Body of pancreas (tissue), 4 donors: ENCODE measurements around the gene JMY. TPM values are rescaled to one million over a fixed set of nuclear protein-coding genes. Genes with fewer than 3 reads are reported as not detected.

Source experiments
- ATAC-seq: fragments of 150-250 bp; one replicate; pipeline ENCODE4 v1.9.1; 2016
- DNase-seq, 4 donors: peaks; one replicate each; pipeline ENCODE4 v3.0.0-alpha.2; 2019
- H3K27ac ChIP-seq, 4 donors: fragments of 200-600 bp; sonication (generic); 1 replicate in 3 of 4; 2 replicates in 1 of 4; pipeline versions ENCODE4 v1.5.1 to v1.6.1; 2016 to 2019; ENCODE audit warnings: mild to moderate bottlenecking in 1 of 4, mixed read lengths in 1 of 4, moderate library complexity in 1 of 4
- H3K27me3 ChIP-seq, 2 donors: fragments of 200-600 bp; sonication (generic); one replicate each; pipeline ENCODE4 v1.6.0; 2016; ENCODE audit warnings: mild to moderate bottlenecking in 1 of 2
- H3K36me3 ChIP-seq, 2 donors: fragments of 200-600 bp; sonication (generic); replicated peaks in 1 of 2; 2 replicates each; pipeline ENCODE4 v1.5.1; 2016; ENCODE audit warnings: low read depth in 2 of 2; ENCODE audit not compliant: insufficient read depth in 1 of 2
- H3K4me1 ChIP-seq: fragments of 200-600 bp; sonication (generic); one replicate; pipeline ENCODE4 v1.6.0; 2016
- H3K4me3 ChIP-seq, 2 donors: fragments of 200-600 bp; sonication (generic); 1 replicate in 1 of 2; 2 replicates in 1 of 2; pipeline ENCODE4 v1.5.1; 2016 to 2019
- H3K9me3 ChIP-seq, 3 donors: fragments of 200-600 bp; sonication (generic); 1 replicate in 2 of 3; 2 replicates in 1 of 3; pipeline ENCODE4 v1.5.1; 2016
- CTCF ChIP-seq, 7 experiments: fragments of 450-650 bp in 4 of 7; fragments of 200-600 bp in 3 of 7; sonication (generic) in 3 of 7; IDR thresholded peaks; one replicate each; pipeline ENCODE4 v1.5.1; 2016 to 2019; ENCODE audit warnings: antibody characterized with exemption in 7 of 7
- POLR2A ChIP-seq, 3 donors: fragments of 450-650 bp; IDR thresholded peaks; one replicate each; pipeline ENCODE4 v1.6.1; 2016; ENCODE audit warnings: antibody characterized with exemption in 3 of 3, mild to moderate bottlenecking in 2 of 3
- WGBS, 2 donors: methylation state at CpG; one replicate each; pipeline ENCODE4 v1.1.5; 2017; 5-methylcytosine and 5-hydroxymethylcytosine counted together
- intact Hi-C: fragments of 100-400 bp; cut with DNase I; formaldehyde crosslinking; loops from one replicate; pipeline ENCODE4 v1.15.1; 2023
- total RNA-seq, 2 donors: library from RNA; depleted of rRNA; stranded (reverse); fragments of >200 nt; gene quantifications; one replicate each; pipeline ENCODE4 v1.1.0, GENCODE V29; 2016

JMY gene
- total RNA-seq, 2 donors from 2014 or later: 11.9 to 15.8 TPM

- intact Hi-C loops: no loop called here
- TF ChIP-seq POLR2A (IDR thresholded peaks at IDR 0.05) (no peak), CTCF (IDR thresholded peaks at IDR 0.05) (no peak)
Observed at GRCh38 chr5:79256563-79256962, 20.6 kb downstream of the JMY start.

DNA sequence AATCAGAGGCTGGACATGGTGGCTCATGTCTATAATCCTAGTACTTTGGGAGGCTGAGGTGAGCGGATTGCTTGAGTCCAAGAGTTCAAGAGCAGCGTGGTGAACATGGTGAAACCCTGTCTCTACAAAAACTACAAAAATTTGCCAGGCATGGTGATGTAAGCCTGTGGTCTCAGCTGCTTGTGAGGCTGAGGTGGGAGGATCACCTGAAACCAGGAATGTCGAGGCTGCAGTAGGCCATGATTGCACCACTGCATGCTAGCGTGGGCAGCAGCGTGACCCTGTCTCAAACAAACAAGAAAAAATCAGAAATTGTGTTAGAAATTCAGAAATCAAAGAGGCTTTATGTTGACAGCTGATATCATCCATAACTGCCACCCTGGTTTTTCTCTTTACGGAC, 21.4 kb downstream of the JMY start:
- no peaks in the 10 kb centered on the region for H3K27me3 ChIP-seq
- H3K4me3 ChIP-seq: no peak overlapping the region
- peaks cover 38% of the 10 kb centered on the region for H3K4me1 ChIP-seq
- TF ChIP-seq POLR2A (IDR thresholded peaks at IDR 0.05) (no peak), CTCF (IDR thresholded peaks at IDR 0.05) (no peak)
- H3K9me3 ChIP-seq: no peaks in the 10 kb centered on the region
- 92 to 93% methylated on average over 6 of the region's 6 CpGs for WGBS, 2 donors
- H3K27ac ChIP-seq: no peak overlapping the region
- ATAC-seq: no peak
- no peak for DNase-seq
- intact Hi-C loops: no loop called here
- H3K36me3 ChIP-seq: no peaks in the 10 kb centered on the region

More at GRCh38 chr5:79256563-79256962, 20.6 kb downstream of the JMY start:
- H3K4me1 ChIP-seq: peaks cover 32% of the 10 kb centered on the region
- ATAC-seq (no peak), DNase-seq (no peak)
- H3K4me3 ChIP-seq: no peak overlapping the region
- H3K36me3 ChIP-seq: no peaks in the 10 kb centered on the region
- H3K9me3 ChIP-seq: no peaks in the 10 kb centered on the region
- WGBS, 2 donors: 75 to 77% methylated on average over 4 of the region's 4 CpGs
- H3K27me3 ChIP-seq: no peaks in the 10 kb centered on the region
- H3K27ac ChIP-seq: no peak overlapping the region

DNA sequence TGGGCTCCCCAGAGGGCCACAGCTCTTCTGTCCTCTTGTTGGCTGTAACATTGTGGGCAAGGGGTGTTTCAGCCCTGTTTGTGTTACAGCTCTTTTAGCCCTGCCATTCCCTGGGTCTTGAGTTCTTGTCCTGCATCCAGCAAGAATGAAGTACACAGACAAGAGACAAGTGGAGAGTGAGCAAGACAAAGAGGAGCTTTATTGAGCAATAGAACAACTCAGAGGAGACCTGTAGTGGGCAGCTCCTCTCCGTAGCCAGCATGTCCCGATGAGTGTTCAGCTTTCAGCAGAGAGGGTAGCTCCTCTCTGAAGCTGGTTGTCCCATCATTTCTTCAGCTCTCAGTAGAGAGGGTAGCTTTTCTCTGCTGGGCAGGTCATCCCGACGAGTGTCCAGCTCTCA, 22.9 kb downstream of the JMY start:
- H3K27me3 ChIP-seq: no peaks in the 10 kb centered on the region
- no peak overlapping the region for H3K27ac ChIP-seq
- TF ChIP-seq CTCF (IDR thresholded peaks at IDR 0.05) (no peak), POLR2A (IDR thresholded peaks at IDR 0.05) (no peak)
- ATAC-seq: no peak
- intact Hi-C loops: no loop called here
- WGBS, 2 donors: 94 to 100% methylated on average over 2 to 3 of the region's 4 CpGs
- no peak for DNase-seq
- no peak overlapping the region for H3K4me3 ChIP-seq
- peaks cover 38% of the 10 kb centered on the region for H3K4me1 ChIP-seq
- H3K36me3 ChIP-seq: no peaks in the 10 kb centered on the region
- H3K9me3 ChIP-seq: no peaks in the 10 kb centered on the region

GRCh38 chr5:79259383-79259782, 23.5 kb downstream of the JMY start:
- Histone ChIP-seq H3K4me1 (peaks cover 33% of the 10 kb centered on the region), H3K9me3 (no peaks in the 10 kb centered on the region), H3K27me3 (no peaks in the 10 kb centered on the region), H3K36me3 (no peaks in the 10 kb centered on the region), H3K27ac (no peak overlapping the region), H3K4me3 (no peak overlapping the region)
- TF ChIP-seq CTCF (IDR thresholded peaks at IDR 0.05) (no peak), POLR2A (IDR thresholded peaks at IDR 0.05) (no peak)
- ATAC-seq (no peak), DNase-seq (no peak)
- intact Hi-C loops: no loop called here
- 85 to 92% methylated on average over 4 to 6 of the region's 6 CpGs for WGBS, 2 donors

DNA sequence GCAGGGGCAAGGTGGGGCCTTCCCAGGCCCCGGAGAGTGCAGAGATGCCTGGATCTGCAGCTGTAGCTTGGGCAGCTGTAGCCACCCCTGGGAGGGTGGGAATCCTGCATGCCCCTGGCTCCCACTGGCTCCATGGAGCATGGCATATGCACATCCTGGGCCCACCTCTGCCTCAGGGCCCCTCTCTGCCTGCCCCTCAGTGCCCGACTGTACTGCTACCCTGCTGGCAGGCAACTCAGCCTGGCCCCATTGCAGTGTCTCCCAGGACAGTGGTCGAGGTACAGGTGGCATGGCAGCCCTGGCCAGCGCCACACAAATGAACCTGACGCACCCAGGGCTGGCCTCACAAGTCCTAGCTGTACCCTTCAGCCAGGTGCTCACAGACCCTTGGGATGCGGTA, 23.9 kb downstream of the JMY start:
- H3K27ac ChIP-seq: no peak overlapping the region
- H3K4me3 ChIP-seq: no peak overlapping the region
- WGBS, 2 donors: 95 to 100% methylated on average over 2 to 5 of the region's 6 CpGs
- H3K4me1 ChIP-seq: peaks cover 30% of the 10 kb centered on the region
- no peaks in the 10 kb centered on the region for H3K36me3 ChIP-seq
- H3K9me3 ChIP-seq: no peaks in the 10 kb centered on the region
- TF ChIP-seq CTCF (IDR thresholded peaks at IDR 0.05) (no peak), POLR2A (IDR thresholded peaks at IDR 0.05) (no peak)
- intact Hi-C loops: no loop called here
- ATAC-seq: no peak
- DNase-seq: no peak
- no peaks in the 10 kb centered on the region for H3K27me3 ChIP-seq
